Measurements from ENCODE around the gene CEACAM4.

GRCh38 chr19:41591951-41592562 is 34.8 kb downstream of the CEACAM4 start:
- TF ChIP-seq POLR2A (IDR thresholded peaks at IDR 0.05; ENCODE audit: low read depth, low read length) (no peak), TAF1 (IDR thresholded peaks at IDR 0.05; ENCODE audit: borderline replicate concordance, low read depth, low read length) (no peak), POLR2AphosphoS5 (IDR thresholded peaks at IDR 0.05; ENCODE audit: low read depth, low read length) (no peak)

Data from GM12892 (cell line).